GM12801 (cell line): ENCODE data around the gene EPHA3.

Source experiments
- CTCF ChIP-seq: IDR thresholded peaks from one replicate; pipeline ENCODE4 v1.5.1; 2011; ENCODE audit warnings: control low read depth; ENCODE audit not compliant: insufficient read length; ENCODE audit errors: extremely low read depth

Gene EPHA3

GRCh38 chr3:89446593-89446992 lies 339.2 kb downstream of the EPHA3 start:
- TF ChIP-seq CTCF: no peak

- TF ChIP-seq CTCF: no peak
Measured at GRCh38 chr3:89447243-89447642, 339.8 kb downstream of the EPHA3 start.

- no peak for TF ChIP-seq CTCF
Measured at GRCh38 chr3:89449086-89449485, 341.7 kb downstream of the EPHA3 start.

GRCh38 chr3:89452066-89452465 lies 344.6 kb downstream of the EPHA3 start:
- no peak for TF ChIP-seq CTCF

- no peak for TF ChIP-seq CTCF
Measured at GRCh38 chr3:89455240-89455639, 347.8 kb downstream of the EPHA3 start.

GRCh38 chr3:89467898-89468363 lies 360.5 kb downstream of the EPHA3 start:
- TF ChIP-seq CTCF: no peak

- TF ChIP-seq CTCF: no peak
Measured at GRCh38 chr3:89472101-89472500, 364.7 kb downstream of the EPHA3 start.
